DLD1 (cell line): ENCODE data around the gene ADIPOR2.

Experiments used
- in situ Hi-C: cut with HindIII; loops from 2 replicates; pipeline ENCODE4 v1.10.0; 2017; ENCODE audit warnings: low sequenced_read_pairs

Gene ADIPOR2

DNA sequence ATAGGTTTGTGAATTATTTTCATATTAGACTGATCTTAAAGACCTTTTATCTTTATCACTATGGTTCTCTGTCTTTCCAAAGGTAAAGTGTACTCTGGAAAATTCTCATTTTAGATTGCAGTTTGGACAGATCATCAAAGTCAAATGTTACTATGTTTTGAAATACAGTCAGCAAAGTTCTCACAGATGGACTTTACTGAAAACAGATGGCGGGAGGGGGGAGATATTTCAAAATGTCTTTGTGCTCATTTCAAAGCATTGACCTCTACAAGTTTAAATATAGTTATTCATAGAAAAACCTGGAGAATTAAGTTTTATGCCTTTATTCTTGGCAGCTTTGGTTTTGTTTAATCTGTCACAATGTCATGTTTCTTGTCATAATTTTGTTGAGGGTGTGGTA is 77.7 kb downstream of the ADIPOR2 start:
- in situ Hi-C loops = no loop called here

DNA sequence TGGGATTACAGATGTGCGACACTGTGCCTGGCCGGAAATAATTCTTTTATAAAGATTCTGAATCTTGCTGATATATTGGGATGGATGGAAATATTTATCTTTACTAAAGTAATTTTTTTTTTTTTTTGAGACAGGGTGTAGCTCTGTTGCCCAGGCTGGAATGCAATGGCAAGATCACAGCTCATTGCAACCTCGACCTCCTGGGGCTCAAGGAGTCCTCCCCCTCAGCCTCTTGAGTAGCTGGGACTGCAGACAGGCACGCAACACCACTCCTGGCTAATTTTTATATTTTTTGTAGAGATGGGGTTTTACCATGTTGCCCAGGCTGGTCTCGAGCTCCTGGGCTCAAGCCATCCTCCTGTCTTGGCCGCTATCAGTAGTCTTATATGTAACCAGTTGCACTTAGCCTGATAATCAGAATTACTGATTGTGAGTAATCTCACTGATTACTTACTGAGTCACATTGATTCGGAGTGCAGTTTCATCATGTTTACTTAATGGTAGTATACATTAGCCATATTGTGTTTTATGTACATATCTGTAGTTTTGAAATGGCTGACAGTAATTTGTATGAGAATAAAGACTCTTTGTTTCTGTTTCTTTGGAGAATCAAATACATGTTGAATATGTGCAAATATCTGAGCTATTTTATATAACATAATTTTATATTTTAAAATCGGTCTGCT is 79.1 kb downstream of the ADIPOR2 start:
- in situ Hi-C loops = no loop called here

DNA sequence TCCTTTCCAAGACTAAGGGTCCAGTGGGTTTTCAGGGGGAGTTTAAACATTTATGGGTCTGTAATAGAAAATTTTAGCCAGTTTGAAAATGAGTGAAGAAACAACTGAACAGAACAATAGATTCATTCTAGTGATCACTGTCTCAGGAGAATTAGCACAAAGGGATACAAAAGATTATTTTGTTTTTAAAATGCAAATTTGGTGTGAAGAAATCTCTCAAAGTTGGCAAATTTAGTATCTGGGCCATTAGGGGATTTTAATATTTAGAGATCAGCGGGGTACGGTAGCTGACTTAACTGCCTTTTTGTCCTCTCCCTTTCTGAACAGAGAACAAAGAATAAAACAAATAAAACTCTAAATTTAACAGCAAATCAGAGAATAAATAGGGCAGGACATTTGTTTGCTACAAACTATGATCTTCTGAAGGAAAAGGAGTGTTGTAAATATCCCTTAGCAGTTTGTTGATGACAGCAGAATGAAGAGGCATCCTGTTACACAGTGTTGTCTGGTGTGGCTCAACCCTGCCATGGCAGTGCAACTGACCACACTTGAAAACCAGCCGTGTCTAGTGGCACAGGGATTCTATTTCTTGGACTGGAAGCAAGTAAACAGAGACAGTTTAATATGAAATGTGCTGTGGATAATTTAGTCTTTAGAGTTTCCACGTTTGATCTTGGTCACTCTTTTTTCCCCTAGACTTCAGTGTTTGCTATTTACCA is 83.2 kb downstream of the ADIPOR2 start:
- in situ Hi-C loops = no loop called here

DNA sequence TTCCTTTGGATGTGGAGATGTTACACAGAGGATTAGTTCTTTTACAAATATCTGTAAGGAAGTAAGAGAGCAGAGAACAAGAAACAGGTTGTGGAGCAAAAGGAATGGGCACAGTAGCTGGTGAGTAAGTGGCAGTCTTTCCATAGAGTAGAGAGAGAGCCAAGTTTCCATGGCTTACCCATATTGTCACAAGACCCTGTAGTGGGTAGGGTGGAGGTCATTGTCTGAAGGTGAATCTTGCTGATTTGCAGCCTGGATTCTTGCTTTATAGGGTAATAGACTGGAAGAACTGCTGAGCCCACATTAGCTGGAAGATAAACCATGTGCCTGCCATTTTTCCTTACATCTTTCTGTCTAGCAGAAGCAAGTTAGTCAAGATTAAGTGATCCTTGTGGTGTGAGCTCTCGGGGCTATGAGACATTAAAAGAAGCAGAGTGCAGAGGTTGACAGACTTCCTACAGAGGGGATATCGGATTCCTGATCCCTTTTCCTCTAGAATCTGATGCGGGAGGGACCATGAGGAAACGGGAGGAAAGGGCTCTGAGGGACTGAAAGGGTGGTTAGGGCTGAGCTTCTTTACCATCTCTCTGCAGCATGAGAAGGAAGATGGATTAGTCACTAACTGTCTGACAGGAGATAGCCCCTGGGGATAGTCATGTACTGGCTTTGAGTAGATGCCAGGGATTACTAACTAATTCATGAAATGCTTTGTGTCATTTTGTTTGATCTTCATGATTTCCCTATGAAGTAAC is 85.5 kb downstream of the ADIPOR2 start:
- in situ Hi-C loops = no loop called here

DNA sequence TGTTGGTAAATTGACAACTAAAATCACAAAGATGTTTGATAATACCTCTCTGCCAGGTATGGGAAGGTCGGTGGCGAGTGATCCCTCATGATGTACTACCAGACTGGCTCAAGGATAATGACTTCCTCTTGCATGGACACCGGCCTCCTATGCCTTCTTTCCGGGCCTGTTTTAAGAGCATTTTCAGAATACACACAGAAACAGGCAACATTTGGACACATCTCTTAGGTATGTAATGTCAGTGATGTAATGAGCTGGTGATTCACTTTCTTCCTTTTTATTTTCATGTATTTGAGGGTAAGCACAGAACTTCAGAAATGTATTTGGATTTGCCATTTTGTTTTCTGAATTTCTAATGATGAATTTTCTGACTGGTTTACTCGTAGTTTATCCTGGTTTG is 86.9 kb downstream of the ADIPOR2 start:
- in situ Hi-C loops = no loop called here

DNA sequence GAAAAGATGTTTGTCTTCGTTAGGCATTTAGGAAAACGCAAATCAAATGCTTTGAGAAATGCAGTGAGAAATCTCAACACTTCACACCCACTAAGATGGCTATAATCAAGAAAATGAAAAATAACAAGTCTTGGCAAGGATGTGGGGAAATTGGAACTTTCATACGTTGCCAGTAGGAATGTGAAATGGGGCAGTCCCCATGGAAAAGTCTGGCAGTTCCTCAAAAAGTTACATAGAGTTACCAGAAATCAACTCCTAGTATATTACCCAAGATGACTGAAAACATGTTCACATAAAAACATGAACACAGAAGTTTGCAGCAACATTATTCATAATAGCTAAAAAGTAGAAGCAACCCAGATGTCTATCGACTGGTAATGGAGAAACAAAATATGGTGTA is 88.0 kb downstream of the ADIPOR2 start:
- in situ Hi-C loops = no loop called here

DNA sequence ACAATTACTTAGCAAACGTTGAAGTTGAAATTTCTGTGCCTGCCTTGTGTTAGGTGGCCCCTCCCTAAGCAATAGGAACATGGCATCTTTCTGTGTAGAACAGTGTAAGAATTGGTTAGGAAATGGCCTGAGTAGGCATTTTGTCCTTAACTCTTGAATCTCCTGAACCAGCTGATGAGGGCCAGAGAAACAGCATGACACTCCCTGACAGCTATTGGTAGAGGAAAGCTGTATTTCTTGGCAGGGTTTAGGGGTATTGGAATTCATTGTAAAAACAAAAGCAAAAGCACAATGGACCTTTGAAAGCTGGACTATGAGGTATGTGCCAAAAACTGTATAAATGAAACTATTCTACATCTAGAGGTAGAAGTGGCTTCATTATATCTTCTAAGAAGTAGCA is 88.9 kb downstream of the ADIPOR2 start:
- in situ Hi-C loops = no loop called here

DNA sequence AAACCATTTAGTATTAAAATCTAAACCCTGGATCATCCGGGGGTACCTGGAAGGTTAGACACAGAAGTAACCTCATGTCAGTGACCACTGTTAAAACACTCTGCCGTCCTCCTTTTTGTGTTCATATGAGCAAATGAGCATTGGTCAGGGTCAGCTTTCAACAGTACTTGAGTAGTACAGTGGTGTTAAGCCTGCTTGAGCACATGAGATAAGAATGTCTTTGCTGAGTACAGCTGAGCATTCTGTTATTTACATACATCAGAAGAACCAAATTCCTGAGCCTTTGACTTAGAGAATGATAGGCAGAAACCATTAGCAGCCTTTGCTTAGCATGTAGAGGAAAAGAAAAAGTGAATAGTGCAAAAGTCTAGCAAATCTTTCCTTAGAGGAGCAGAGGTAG is 90.9 kb downstream of the ADIPOR2 start:
- in situ Hi-C loops = no loop called here

DNA sequence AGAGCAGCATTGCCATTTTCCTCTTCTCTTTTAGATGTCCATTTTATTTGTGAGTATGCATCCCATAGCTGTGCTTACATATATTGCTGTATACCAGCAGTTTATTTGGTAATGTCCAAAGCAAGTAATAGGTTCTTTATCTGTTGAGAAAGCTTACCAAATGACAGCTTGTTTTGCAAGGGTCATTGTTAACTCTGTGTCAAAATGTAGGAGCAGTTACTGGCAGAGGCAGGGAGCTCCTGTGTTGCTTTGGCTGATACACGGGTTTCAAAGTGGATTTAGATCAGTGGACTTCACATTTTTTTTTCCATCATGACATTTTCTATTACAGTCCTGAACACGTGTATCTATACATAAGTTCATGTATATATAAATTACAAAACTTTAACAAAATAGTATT is 91.3 kb downstream of the ADIPOR2 start:
- in situ Hi-C loops = no loop called here

DNA sequence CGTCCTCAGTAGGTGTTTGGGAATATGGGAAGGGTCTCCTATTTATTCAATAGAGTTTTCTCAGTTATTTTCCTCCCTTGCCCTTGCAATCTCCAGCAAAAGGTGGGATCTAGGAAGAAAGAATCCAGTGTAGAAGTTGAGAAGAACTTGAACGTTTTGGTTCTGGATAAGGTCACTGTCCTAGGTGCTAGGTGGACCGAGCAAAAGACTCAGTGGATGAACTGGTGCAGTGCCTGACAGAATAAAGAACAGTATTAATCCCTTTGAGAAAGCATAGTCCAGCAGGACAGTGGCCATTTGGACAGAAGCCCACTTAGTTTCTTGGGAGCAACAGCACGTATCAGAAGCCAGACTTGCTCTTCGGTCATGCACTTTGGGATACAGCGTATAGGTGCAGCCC is 96.8 kb downstream of the ADIPOR2 start:
- in situ Hi-C loops = no loop called here

DNA sequence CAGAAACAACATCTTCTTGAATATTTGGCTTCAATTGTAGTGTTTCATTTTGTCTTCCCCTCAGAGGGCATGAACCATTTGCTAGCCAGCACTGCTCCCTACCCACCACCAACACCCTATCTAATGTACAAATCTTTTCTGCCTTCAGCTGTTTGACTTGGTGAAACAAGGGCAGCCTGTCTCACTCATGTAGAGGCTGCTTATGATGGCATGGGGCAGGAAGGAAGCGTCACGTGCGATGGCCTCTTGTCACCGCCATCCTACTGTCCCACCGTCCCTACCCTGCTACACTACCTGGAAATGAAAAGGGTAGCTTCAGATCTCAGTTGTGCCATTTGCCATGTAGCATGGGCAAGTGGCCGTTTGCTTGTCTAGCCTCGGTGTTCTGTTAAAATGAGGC is 99.6 kb downstream of the ADIPOR2 start:
- in situ Hi-C loops = no loop called here

DNA sequence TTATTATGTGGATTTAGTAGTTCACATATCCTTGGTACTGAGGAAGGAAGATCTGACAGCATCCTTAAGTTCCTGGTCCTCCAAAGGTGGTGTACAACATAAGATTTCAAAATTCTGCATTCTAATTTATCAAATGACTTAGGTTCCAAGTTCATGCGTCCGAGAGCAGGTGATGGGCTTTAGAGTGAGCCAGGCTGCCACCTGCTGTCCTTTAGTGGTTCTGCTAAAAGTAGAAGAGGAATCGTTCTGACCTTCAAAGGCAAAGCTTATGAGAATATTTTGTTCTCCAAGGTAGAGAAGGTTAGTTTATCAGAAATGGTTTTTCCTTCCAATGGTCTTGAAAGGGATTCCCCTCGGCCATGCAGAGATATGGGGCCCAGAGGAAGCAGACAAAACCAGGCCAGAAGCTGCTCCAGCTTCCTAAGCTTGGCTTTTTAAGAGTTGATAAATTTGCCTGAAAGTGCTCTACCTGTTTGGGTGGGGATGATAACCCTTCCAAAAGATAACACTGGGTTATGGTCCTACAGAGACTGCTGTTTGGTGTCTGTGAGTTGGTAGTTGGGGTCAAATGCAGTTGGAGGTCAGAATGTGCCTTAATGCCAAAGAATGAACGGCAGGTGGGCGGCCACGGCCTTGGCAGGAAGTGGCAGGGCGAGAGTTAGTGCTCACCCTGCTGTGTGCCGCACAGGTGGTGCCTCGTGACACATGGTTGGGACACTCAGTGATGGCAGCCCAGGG is 100.4 kb downstream of the ADIPOR2 start:
- in situ Hi-C loops = no loop called here

DNA sequence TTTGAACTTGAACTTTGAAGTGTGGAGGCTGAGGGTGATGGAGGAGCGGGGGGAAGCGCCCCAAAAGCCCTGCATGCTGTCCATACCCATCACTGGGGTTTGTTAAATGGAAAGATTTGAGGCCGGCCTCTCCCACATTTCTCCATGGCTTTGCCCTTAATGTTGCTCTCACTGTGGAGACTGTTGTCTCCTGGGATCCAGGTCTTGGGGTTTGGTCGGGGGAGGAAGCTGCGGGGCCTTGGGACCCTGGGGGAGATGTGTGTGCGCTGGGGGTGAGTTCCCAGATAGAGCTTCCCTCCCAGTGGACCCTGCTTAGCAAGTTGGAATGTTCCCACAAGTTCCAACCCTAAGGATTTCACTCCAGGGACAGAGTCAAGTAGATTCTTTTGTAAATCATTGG is 101.5 kb downstream of the ADIPOR2 start:
- in situ Hi-C loops = no loop called here

DNA sequence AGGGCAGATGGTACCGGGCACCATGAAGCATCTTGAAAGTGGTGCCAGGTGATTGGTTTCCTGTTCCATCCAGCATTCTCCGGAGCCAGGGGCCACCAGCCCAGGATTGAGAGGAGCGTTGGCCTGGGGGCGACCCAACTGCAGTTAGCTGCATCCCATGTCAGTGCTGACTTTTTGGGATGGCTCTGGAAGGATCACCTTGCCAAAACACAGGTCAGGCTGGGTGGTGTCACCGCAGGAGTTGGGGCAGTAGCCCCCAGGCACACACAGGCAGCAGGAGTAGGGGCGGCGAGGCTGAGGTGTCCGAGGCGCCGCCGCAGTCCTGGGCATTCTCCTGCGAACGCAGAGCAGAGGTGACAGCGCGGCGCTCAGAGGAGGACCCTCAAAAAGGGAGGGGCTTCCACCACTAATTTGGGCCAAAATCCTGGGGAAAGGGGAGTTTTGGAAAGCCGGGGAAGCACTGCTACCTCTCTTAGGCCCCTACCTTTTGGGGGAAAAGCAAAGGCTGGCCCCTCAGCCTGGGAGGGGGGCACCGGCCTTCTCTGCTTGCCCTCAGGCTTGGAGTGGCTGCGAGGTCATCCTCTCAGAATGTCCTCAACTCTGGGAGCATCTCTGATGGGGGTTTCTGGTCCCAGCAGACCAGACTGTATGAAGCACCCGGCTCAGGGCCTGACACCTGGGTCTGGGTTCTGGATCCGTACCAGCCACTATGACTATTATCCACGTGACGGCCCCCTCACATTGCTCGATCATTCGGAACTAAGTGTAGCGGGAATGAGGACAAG is 102.7 kb downstream of the ADIPOR2 start:
- in situ Hi-C loops = no loop called here

DNA sequence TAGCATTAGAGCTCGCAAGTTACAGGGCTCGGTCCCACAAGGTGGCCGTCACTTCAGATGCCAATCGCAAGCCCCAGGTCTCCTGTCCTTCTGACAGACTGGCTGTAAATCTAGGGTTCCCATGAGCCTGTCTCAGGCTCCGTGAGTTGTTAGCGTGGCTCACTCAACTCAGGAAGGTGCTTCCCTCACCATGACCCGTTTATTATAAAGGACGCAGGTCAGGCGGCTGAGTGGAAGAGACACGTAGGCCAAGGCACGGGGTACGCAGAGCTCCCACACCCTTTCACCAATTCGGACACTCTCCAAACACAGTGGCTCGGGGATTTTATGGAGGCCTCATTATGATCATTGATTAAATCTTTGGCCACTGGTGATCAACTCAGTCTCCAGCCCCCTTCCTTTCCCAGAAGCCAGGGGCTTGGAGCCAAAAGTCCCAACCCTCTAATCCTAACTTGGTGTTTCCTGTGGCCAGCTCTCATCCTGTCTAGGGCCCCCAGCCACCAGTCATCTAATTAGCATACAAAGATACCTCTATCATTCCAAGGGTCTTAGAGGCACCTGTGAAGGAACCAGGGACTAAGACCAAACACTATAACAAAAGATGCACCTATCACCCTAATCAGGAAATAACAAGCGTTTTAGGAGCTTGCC is 103.7 kb downstream of the ADIPOR2 start:
- in situ Hi-C loops = no loop called here

DNA sequence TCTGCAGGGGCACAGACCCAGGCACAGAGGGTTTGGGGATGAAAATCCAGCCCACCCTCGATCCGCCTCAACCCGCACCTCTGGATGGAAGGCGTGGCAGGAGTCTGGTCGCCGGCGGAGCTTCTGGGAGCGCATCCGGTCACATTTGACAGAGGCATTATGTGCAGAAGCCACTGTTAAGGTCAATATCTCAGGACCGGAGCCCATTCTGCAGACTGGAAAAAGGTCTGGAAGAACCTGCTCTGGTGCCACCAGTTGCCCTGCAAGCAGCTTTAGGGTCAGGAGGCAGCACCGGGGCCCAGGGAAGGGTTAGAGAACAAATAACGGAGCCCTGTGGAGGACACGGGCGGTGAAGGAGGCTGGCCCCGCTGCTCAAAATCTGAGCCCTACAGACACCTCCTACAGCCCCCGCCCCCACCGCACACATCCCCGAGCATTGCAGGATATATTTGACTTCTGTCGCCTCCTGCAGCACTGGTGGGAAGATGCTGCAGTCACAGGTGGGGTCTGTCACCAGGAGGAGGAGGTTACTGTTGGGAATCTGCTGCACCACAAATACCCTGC is 104.4 kb downstream of the ADIPOR2 start:
- in situ Hi-C loops = no loop called here

DNA sequence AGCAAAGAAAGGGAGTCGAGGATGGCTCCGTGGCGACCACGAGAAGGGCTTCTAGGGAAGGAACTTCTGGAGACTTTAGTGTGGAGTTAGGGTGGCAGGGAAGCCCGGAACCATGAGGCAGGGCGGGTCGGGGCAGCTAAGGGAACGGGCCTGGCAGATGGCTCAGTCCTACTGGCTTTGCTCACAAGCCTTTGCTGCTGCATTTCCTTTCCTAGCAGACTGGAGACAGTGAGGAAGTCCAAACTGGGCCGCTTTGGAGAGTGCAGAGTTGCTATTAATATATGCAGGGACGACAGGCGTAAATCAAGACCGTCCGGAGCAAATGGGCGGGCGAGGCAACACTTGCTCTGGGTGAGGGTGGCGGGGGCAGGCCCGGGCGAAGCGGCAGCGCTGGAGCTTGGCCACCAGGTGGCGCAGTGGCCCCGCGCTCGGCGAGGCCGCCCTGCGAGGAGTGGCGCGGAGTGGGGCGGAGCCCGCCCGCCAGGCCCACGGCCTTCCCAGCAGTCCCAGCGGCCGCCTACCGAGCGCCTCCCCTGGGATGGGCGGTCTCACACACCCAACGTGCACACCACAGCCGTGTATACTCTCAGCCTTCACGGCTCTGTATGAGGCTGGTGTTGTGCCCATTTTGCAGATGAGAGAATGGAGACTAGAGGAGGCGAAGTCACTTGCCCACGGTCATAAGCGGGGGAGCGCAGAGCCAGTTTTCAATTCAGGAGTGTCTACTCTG is 105.1 kb downstream of the ADIPOR2 start:
- in situ Hi-C loops = no loop called here

DNA sequence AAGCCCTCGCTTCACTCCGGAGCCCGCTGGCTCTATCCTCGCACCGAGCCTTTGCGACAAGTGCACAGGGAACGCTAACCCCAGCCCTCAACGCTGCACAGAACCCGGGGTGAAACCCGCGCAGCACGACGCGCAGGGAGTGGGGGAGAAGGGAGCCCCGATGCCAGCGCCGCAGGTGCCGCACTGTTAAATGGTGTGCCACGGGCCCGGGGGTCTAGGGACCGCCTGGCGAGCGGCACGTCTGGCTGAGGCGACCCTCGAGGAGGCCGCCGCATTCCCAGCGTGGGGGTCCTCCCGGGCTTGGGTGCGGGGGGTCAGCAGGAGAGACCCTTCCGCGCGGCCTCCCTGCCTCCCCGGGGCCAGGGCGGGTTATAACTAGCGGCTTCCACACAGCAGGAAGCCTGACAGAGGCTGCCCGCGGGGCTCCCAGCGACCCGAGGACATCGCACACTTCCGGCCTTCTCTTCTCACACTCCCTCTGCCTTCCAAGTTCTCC is 105.7 kb downstream of the ADIPOR2 start:
- in situ Hi-C loops = no loop called here
